ENCODE results near the gene CLEC2D. TPM values are rescaled to one million over a fixed set of nuclear protein-coding genes. Genes with fewer than 3 reads are reported as not detected.
"Not testable (repeated sequence)": the region's sequence is repeated elsewhere in the genome, so short reads cannot be mapped to it uniquely, and the experiment has no call there.

CLEC2D gene
- total RNA-seq, 1 donor from 2014 or later = 8.7 TPM

- no peak for DNase-seq (ENCODE audit: extremely low read depth, low read depth, low spot score)
These were observed 55.8 kb downstream of the CLEC2D start for GRCh38 chr12:9725213-9725870.

- no peak for DNase-seq (ENCODE audit: extremely low read depth, low read depth, low spot score)
These were observed 58.3 kb downstream of the CLEC2D start for GRCh38 chr12:9727813-9728212.

- DNase-seq (ENCODE audit: extremely low read depth, low read depth, low spot score) = no peak
These were observed 59.6 kb downstream of the CLEC2D start for GRCh38 chr12:9729082-9729481.

- DNase-seq (ENCODE audit: extremely low read depth, low read depth, low spot score) = no peak
These were observed 60.5 kb downstream of the CLEC2D start for GRCh38 chr12:9730011-9730410.

DNA sequence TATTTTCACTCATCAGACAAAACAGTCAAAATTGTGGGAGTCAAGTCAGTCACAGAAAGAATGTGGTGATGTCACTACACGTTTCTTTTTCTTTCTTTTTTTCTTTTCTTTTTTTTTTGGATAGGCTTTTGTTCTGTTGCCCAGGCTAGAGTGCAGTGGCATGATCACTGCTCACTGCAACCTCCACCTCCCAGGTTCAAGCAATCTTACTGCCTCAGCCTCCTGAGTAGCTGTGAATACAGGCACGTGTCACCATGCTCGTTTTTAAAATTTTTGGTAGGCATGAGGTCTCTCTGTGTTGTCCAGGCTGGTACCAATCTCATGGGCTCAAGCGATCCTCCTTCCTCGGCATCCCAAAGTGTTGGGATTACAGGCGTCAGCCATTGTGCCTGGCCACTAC lies 61.1 kb downstream of the CLEC2D start:
- DNase-seq (ENCODE audit: extremely low read depth, low read depth, low spot score) = no peak

GRCh38 chr12:9731393-9731792 lies 61.9 kb downstream of the CLEC2D start:
- DNase-seq (ENCODE audit: extremely low read depth, low read depth, low spot score) = no peak

- no peak for DNase-seq (ENCODE audit: extremely low read depth, low read depth, low spot score)
These were observed 62.3 kb downstream of the CLEC2D start for GRCh38 chr12:9731797-9732196.

DNA sequence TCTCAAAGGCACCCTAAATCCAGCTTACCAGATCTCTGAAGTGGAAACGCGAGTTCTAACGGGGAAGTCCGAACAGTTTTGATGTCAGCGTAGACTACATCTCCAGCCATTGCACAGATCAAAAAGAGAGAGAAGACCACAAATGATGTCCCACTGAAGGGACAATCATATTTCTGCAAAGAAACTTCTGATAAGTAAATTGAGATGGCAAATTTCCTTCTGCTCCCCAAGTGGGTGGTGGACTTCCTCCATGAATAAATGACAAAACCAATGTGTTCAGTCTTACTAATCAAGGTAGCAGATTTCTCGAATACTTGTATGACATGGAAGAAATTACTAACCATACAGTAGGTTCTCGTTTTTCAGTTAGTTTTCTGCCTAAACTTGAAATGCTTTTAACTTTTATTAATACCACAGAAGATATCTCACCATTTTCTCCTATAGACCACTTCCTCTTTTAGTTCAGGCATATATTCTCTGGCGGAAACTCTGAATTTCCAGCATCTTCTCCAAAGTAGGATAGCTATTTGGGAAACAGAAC lies 63.5 kb downstream of the CLEC2D start, which contains the start of gene CLECL1:
CLECL1 (minus strand) TSS at position 177 of the 541 bp plus-strand sequence.
- DNase-seq (ENCODE audit: extremely low read depth, low read depth, low spot score) = no peak

GRCh38 chr12:9735601-9736000 lies 66.1 kb downstream of the CLEC2D start:
- DNase-seq (ENCODE audit: extremely low read depth, low read depth, low spot score) = no peak

GRCh38 chr12:9736936-9737705 lies 67.6 kb downstream of the CLEC2D start:
- DNase-seq (ENCODE audit: extremely low read depth, low read depth, low spot score) = no peak

- DNase-seq (ENCODE audit: extremely low read depth, low read depth, low spot score) = not testable (repeated sequence)
These were observed 69.4 kb downstream of the CLEC2D start for GRCh38 chr12:9738905-9739304.

GRCh38 chr12:9739404-9740105 lies 70.0 kb downstream of the CLEC2D start:
- not testable (repeated sequence) for DNase-seq (ENCODE audit: extremely low read depth, low read depth, low spot score)

DNA sequence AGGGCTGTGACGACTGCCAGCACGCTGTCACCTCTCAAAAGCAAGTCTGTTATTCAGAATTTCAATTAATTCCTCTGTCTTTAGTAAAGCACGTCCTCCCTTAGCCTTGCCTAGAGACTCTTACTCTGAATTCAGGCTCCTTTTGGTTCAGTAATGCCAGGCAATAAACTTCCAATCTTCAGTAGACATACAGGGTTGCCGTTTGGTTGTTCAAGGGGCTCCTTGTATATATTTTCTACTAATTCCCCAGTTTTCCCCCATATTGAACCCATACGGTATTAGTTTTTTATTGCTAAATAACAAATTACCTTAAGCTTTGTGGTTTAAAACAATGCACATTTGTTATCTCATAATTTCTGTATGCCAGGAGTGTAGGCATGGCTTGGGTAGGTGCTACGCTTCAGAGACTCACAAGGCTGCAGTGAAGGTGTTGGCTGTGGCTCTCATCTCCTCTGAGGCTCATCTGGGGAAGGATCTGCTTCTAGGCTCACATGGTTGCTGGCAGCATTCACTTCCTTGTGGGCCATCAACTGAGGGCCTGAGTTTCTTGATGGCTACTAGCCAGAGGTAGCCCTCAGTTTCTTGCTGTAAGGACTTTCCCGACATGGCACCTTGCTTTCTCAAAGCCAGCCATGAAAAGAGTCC lies 70.7 kb downstream of the CLEC2D start:
- no peak for DNase-seq (ENCODE audit: extremely low read depth, low read depth, low spot score)

GRCh38 chr12:9741726-9742125 lies 72.2 kb downstream of the CLEC2D start:
- no peak for DNase-seq (ENCODE audit: extremely low read depth, low read depth, low spot score)

GRCh38 chr12:9742661-9743060 lies 73.1 kb downstream of the CLEC2D start:
- no peak for DNase-seq (ENCODE audit: extremely low read depth, low read depth, low spot score)

DNA sequence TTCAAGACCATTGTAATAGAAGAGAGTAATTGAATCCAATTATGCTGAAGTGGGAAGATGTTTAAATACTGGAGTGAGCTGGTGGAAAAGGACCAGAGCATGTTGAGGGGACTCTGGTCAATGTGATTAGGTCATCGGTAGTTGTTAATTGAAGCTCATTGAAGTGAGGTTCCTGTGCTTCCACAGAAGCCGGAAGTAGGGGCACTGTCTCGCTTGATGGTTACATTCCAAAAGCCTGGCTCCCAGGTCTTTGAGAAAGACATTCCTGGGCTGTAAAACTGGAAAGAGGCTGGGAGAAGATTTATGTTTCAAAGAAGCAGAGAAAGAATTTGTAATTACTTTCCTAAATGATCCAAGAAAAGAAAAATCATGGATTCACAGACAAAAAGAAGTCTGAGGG lies 75.7 kb downstream of the CLEC2D start:
- no peak for DNase-seq (ENCODE audit: extremely low read depth, low read depth, low spot score)

Other genes with a start within 250 kb of the CLEC2D start
- not detected in 2 replicates for gene KLRB1, start 61.8 kb upstream of the CLEC2D start, total RNA-seq
- gene CLECL1, start 63.4 kb downstream of the CLEC2D start, total RNA-seq = not detected in 2 replicates
- 16.9 and 32.5 TPM in 2 replicates for gene CD69, start 91.2 kb downstream of the CLEC2D start, total RNA-seq
- gene KLRF1, start 157.8 kb downstream of the CLEC2D start, total RNA-seq = not detected in 2 replicates
- 31.2 and 51.1 TPM in 2 replicates for gene CLEC2B, start 199.6 kb downstream of the CLEC2D start, total RNA-seq
- gene KLRF2, start 211.8 kb downstream of the CLEC2D start, total RNA-seq = not detected in 2 replicates

Measured in glomerular endothelial cell (primary cell).